Right ventricle myocardium inferior (tissue), 1 donor: Measurements from ENCODE around the gene SLC12A4. TPM values are rescaled to one million over a fixed set of nuclear protein-coding genes. Genes with fewer than 3 reads are reported as not detected.

Source experiments
- total RNA-seq: library from RNA; stranded (reverse); fragmentation: NEBNext Ultra II Directional; extraction: Animal tissue kit (Norgen Biotek cat#: 25700); gene quantifications from one replicate; pipeline ENCODE4 v1.2.1, GENCODE V29; 2021
- donor health status: DM: no; HTN: yes; CAD: no; lungs with severe emphysema.

The SLC12A4 gene
- total RNA-seq, 1 donor from 2014 or later: 97.5 TPM

Other genes with a start within 250 kb of the SLC12A4 start
- gene GFOD2, start 249.3 kb downstream of the SLC12A4 start, total RNA-seq: 9.0 TPM
- gene RANBP10, start 162.1 kb downstream of the SLC12A4 start, total RNA-seq: 11.1 TPM
- gene TSNAXIP1, start 161.7 kb downstream of the SLC12A4 start, total RNA-seq: 0.41 TPM
- gene THAP11, start 126.3 kb downstream of the SLC12A4 start, total RNA-seq: 32.3 TPM
- 86.6 TPM for gene NUTF2, start 121.7 kb downstream of the SLC12A4 start, total RNA-seq
- gene CENPT, start 120.9 kb downstream of the SLC12A4 start, total RNA-seq: 21.3 TPM
- 35.4 TPM for gene EDC4, start 95.6 kb downstream of the SLC12A4 start, total RNA-seq
- 0.54 TPM for gene NRN1L, start 83.8 kb downstream of the SLC12A4 start, total RNA-seq
- gene PSKH1, start 75.4 kb downstream of the SLC12A4 start, total RNA-seq: 18.1 TPM
- 0.81 TPM for gene CTRL, start 36.8 kb downstream of the SLC12A4 start, total RNA-seq
- 59.3 TPM for gene PSMB10, start 31.8 kb downstream of the SLC12A4 start, total RNA-seq
- gene LCAT, start 24.5 kb downstream of the SLC12A4 start, total RNA-seq: 19.0 TPM
- gene DPEP3, start 11.9 kb upstream of the SLC12A4 start, total RNA-seq: not detected
- 0.87 TPM for gene DPEP2, start 30.8 kb upstream of the SLC12A4 start, total RNA-seq
- not detected for gene DPEP2NB, start 47.3 kb upstream of the SLC12A4 start, total RNA-seq
- gene DDX28, start 54.6 kb upstream of the SLC12A4 start, total RNA-seq: 7.5 TPM
- gene DUS2, start 54.6 kb upstream of the SLC12A4 start, total RNA-seq: 7.0 TPM
- gene NFATC3, start 116.7 kb upstream of the SLC12A4 start, total RNA-seq: 23.7 TPM